GM19468 (cell line): Measurements from ENCODE around the gene SYNGAP1.
"Not testable (repeated sequence)": the region's sequence is repeated elsewhere in the genome, so short reads cannot be mapped to it uniquely, and the experiment has no call there.

Experiments used
- ATAC-seq: cut with Tn5 transposase; IDR thresholded peaks from one replicate; pipeline ENCODE4 v1.9.1; 2021; ENCODE audit warnings: mild to moderate bottlenecking, moderate library complexity, moderate number of reproducible peaks; ENCODE audit not compliant: unreplicated experiment; ENCODE audit errors: extremely low read depth

The SYNGAP1 gene

DNA sequence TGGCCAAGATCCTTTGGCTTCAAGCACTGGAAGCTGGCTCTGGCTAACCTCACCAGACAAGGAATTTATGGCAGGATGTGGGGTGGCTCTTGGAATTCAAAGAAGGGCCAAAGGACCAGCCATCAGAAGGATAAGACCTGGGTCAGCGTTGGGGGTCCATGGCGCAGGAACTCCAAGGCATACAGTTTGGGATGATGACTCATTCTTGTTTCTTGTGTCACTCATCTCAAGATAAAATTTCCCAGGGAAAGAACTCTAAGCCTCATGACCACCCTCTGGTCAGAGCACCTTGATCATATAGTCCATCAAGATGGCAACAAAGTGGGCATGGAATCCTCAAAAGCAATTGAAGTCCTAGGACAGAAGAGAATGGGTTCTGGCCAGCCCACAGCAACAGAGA is 39.4 kb downstream of the SYNGAP1 start:
- ATAC-seq: no peak

DNA sequence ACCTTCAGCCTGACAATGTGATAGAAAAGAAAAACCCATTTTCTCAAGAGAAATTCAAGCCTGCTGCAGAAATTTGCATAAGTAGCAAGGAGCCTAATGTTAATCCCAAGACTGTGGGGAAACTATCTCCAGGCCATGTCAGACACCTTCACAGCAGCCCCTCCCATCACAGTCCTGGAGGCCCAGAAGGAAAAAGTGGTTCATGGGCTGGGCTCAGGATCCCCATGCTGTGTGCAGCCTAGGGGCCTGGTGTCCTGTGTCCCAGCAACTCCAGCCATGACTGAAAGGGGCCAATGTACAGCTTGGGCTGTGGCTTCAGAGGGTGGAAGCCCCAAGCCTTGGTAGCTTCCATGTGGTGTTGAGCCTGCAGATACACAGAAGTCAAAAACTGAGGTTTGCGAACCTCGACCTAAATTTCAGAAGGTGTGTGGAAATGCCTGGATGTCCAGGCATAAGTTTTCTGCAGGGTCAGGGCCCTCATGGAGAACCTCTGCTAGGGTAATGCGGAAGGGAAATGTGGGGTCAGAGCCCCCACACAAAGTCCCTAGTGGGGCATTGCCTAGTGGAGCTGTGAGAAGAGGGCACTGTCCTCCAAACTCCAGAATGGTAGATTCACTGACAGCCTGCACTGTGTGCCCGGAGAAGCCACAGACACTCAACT is 46.3 kb downstream of the SYNGAP1 start:
- no peak for ATAC-seq

DNA sequence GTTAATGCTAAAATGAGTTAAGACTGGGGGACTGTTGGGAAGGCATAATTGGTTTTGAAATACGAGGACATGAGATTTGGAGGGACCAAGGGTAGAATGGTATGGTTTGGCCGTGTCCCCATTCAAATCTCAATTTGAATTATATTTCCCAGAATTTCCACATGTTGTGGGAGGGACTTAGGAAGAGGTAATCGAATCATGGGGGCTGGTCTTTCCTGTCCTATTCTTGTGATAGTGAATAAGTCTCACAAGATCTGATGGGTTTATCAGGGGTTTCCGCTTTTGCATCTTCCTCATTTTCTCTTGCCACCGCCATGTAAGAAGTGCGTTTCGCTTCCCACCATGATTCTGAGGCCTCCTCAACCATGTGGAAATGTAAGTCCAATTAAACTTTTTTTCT is 47.2 kb downstream of the SYNGAP1 start:
- ATAC-seq: no peak

DNA sequence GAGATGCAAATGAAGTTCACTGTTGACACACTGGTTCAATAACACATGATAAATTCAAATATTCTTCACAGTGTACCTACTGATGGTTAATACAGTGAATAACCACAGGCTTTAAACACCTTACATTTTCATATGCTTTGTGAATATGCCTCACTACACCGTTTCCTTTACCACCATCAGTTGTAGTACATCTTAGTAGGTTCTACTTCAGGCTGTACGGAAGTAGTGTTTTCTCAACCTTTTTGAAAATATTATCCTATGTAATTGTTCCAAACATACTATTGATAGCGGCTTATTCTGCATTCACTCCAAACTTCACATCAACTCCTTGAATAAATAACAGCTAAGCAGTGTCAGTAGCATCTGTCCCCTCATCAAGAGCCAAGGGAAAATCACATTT is 49.8 kb downstream of the SYNGAP1 start:
- no peak for ATAC-seq

DNA sequence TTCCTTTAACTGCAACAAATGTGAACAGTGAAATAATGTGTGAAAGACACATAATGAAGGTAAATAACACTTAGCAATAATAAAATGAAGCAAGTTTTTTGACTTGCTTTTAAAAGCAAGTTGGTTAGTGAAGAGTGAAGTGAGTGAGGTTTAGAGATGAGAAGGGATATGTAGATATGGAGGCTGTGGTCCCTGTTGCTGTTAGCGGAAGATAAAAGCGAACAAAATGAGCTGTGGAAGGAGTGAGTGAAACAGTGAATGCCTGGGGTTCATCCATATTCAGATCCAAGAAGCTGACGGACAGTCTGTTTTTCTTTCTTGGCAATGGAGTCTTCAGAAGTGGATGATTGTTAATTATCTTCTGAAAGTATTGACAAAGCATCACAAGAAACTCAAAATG is 58.0 kb downstream of the SYNGAP1 start:
- ATAC-seq: no peak

DNA sequence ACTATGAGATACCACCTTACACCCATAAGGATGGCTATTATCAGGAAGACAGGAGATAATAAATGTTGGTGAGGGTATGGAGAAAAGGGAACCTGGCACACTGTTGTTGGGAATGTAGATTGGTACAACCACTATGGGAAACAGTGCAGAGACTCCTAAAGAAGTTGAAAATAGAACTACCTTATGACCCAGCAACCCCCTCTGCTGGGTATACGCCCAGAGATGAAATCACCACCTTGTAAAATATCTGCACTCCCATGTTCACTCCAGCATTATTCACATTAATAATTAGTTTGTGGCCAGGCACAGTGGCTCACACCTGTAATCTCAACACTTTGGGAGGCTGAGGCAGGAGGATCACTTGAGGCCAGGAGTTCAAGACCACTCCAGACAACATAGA is 61.3 kb downstream of the SYNGAP1 start:
- ATAC-seq: no peak

DNA sequence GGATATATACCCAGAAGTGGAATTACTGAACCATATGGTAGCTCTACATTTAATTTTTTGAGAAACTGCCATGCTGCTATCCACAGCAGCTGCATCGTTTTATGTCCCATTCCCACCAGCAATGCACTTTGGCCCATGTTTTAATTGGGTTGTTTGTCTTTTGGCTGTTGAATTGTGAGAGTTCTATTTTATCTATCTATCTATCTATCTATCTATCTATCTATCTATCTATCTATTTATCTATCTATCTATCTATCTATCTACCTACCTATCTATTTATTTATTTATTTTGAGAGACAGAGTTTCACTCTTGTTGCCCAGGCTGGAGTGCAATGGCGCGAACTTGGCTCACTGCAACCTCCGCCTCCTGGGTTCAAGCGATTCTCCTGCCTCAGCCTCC is 62.8 kb downstream of the SYNGAP1 start:
- not testable (repeated sequence) for ATAC-seq

DNA sequence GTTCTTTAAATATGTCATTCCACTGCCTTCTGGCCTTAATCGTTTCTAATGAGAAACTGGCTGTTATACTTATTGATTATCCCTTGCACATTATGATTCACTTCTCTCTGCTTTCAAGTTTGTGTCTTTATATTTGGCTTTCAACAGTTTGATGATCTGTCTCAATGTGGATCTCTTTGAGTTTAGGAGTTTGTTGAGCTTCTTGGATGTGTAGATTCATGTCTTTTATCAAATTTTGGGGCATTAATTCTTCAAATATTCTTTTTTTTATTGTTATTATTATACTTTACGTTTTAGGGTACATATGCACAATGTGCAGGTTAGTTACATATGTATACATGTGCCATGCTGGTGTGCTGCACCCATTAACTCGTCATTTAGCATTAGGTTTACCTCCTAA is 63.8 kb downstream of the SYNGAP1 start:
- ATAC-seq: no peak

DNA sequence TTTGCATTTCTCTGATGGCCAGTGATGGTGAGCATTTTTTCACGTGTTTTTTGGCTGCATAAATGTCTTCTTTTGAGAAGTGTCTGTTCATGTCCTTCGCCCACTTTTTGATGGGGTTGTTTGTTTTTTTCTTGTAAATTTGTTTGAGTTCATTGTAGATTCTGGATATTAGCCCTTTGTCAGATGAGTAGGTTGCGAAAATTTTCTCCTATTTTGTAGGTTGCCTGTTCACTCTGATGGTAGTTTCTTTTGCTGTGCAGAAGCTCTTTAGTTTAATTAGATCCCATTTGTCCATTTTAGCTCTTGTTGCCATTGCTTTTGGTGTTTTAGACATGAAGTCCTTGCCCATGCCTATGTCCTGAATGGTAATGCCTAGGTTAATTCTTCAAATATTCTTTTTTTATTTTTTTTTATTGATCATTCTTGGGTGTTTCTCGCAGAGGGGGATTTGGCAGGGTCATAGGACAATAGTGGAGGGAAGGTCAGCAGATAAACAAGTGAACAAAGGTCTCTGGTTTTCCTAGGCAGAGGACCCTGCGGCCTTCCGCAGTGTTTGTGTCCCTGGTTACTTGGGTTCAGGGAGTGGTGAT is 64.9 kb downstream of the SYNGAP1 start:
- not testable (repeated sequence) for ATAC-seq

DNA sequence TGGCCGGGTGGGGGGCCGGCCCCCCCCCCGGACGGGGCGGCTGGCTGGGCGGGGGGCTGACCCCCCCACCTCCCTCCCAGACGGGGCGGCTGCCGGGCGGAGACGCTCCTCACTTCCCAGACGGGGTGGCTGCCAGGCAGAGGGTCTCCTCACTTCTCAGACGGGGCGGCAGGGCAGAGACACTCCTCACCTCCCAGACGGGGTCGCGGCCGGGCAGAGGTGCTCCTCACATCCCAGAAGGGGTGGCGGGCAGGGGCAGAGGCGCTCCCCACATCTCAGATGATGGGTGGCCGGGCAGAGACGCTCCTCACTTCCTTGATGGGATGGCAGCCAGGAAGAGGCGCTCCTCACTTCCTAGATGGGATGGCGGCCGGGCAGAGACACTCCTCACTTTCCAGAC is 65.8 kb downstream of the SYNGAP1 start:
- ATAC-seq: not testable (repeated sequence)

DNA sequence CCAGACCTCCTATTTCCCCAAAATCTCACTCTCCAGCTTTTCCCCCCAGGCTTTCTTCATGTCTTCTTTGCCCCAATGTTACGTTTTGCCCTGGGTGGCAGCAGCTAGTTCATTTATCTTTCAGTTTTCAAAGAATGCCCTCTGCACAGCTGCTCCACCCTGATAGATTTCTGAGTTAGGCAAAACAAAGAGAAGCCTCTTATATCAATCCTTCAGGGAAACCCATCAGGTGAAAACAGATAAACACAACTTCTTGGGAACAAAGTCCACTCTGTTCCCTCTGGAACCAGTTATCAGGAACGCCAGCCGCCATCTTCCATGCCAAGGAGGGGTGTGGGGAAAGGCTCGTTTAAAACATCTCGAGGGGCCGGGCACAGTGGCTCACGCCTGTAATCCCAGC is 68.5 kb downstream of the SYNGAP1 start:
- no peak for ATAC-seq

DNA sequence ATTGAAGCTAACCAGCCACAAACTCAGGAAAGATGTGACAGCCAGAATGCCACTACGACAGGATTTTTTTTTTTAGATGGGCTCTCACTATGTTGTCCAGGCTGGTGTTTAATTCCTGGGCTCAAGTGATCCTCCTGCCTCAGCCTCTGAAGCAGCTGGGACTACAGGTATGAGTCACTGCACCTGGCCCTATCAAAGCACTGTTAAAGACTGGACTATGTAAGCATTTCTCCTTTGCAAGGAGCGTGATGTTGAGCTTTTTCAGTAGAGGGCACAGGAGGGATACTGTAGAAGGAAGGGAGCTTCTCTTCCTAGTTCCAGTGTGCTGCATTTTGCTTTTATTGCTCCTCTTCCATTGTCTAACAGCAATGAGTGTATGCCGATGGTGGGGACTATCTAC is 70.3 kb downstream of the SYNGAP1 start:
- ATAC-seq: no peak

DNA sequence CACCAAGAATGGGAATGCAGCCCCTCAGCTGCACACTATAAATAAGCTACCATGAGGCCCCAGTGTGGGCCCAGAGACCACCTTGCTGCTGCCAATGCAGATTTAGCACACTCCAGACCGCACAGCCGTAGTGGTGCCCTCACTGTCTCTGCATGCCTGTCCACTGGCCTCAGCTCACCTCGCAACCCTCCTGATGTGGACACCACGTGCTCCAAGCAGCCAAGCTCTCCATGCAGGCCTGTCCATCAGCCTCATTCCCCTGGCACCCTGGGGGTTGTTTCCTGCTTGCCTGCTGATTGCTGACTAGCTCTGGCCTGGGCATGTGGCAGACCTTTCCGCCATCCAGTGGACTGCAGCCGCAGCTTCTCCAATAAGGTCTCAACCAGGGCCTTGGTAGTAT is 70.8 kb downstream of the SYNGAP1 start:
- no peak for ATAC-seq

DNA sequence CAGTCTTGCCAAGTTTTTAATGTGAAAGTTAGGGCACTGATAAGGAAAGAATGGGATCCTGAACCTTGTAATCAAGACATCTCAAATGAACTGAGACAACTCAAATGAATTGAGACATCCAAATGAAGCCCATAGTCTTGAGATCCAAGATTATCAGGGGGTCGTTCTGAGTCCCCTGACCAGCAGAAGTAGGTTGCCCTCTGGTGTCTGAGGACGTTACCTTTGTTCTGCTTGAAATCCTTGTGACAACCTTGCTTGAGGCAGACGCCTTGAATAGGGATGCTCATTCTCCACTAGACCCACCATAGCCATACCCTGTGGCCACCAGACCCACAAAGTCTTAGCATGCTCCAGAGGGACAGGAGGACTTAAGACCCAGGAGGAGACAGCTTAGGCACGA is 72.2 kb downstream of the SYNGAP1 start:
- no peak for ATAC-seq

DNA sequence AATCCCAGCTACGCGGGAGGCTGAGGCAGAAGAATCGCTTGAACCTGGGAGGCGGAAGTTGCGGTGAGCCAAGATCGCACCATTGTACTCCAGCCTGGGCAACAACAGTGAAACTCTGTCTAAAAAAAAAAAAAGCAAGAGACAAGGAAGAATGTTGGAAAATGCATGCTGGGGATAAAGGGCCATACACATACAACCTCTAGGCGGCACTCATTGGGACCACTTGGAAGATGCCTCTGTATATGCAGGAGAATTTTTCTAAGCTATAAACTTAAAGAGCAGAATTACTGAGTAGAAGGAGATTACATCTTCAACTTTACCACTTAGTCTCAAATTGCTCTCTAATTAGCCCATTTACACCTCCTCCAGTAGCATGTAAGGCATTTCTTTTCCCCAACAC is 77.3 kb downstream of the SYNGAP1 start:
- ATAC-seq: no peak

DNA sequence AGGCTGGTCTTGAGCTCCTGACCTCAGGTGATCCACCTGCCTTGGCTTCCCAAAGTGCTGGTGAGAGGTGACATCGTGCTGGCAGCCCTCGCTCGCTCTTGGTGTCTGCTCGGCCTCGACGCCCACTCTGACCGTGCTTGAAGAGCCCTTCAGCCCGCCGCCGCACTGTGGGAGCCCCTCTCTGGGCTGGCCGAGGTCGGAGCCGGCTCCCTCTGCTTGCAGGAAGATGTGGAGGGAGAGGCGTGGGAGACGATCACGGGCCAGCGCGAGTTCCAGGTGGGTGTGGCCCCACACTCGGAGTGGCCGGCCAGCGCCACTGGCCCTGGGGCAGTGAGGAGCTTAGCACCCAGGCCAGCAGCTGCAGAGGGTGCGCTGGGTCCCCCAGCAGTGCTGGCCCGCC is 82.6 kb downstream of the SYNGAP1 start:
- no peak for ATAC-seq

DNA sequence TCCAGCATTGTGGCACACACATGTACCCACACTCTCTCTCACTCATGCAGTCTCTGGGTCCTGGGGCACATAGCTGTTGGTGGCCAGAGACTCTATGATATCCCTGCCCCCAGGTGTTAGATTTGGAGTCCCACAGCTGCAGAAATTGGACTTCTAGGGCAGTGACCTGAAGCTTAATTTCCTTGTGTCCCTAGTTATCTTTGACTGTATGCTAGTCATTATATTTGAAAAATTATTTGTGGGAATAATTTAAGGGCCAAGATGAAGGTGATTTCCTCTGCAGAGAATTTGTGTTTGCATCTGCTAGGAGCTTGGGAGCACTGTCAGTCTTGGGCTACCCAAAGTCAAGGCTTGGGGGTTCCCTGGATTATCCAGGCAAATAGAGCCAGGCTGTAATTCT is 84.6 kb downstream of the SYNGAP1 start:
- no peak for ATAC-seq
